ENCODE data around the gene PGD. TPM values are rescaled to one million over a fixed set of nuclear protein-coding genes. Genes with fewer than 3 reads are reported as not detected.
"Not testable (repeated sequence)": the region's sequence is repeated elsewhere in the genome, so short reads cannot be mapped to it uniquely, and the experiment has no call there.

Gene PGD
- total RNA-seq, 4 donors from 2014 or later = 153 to 357 (median 196) TPM

DNA sequence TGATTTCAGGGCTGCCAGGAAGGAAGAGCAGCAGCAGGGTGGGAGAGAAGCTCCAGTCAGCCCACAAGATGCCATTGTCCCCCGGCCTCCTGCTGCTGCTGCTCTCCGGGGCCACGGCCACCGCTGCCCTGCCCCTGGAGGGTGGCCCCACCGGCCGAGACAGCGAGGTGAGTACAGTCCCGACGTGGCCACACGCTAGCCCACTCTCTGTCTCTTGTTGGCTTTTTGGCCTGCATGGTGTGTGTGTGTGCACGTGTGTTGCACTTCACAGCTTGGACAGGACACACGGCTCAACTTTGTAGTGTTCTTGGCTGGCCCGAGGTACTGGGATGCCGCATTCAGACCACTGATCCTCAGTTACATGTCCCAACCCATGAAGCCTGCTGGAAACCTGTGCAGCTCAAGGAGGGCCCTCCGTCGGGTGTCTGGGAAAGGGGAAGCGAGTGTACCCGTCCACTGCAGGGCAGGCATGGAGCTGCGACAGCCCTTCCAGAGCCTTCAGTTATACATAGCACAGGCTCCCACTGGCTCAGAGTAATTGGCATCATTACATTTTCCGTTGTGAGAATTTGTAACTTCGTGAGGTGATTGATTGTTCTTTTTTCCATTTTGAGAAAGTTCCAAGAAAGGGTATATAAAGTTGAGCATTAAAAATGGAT lies 51.4 kb downstream of the PGD start:
- intact Hi-C loops (cut with DNase I) = no loop called here
- WGBS, 2 donors = 82 to 87% methylated on average over 14 to 21 of the region's 21 CpGs
- TF ChIP-seq, protein P1, sequence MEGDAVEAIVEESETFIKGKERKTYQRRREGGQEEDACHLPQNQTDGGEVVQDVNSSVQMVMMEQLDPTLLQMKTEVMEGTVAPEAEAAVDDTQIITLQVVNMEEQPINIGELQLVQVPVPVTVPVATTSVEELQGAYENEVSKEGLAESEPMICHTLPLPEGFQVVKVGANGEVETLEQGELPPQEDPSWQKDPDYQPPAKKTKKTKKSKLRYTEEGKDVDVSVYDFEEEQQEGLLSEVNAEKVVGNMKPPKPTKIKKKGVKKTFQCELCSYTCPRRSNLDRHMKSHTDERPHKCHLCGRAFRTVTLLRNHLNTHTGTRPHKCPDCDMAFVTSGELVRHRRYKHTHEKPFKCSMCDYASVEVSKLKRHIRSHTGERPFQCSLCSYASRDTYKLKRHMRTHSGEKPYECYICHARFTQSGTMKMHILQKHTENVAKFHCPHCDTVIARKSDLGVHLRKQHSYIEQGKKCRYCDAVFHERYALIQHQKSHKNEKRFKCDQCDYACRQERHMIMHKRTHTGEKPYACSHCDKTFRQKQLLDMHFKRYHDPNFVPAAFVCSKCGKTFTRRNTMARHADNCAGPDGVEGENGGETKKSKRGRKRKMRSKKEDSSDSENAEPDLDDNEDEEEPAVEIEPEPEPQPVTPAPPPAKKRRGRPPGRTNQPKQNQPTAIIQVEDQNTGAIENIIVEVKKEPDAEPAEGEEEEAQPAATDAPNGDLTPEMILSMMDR (IDR thresholded peaks at IDR 0.05) = no peak
- TF ChIP-seq POLR2A (IDR thresholded peaks at IDR 0.05) = no peak
- H3K9me3 ChIP-seq = no peaks in the 10 kb centered on the region
- H3K4me3 ChIP-seq (replicated peaks in 1 of 3) = no peak overlapping the region
- H3K36me3 ChIP-seq = no peaks in the 10 kb centered on the region
- no peaks in the 10 kb centered on the region for H3K27me3 ChIP-seq
- no peak overlapping the region for H3K27ac ChIP-seq
- no peak for DNase-seq
- H3K4me1 ChIP-seq = no peaks in the 10 kb centered on the region

DNA sequence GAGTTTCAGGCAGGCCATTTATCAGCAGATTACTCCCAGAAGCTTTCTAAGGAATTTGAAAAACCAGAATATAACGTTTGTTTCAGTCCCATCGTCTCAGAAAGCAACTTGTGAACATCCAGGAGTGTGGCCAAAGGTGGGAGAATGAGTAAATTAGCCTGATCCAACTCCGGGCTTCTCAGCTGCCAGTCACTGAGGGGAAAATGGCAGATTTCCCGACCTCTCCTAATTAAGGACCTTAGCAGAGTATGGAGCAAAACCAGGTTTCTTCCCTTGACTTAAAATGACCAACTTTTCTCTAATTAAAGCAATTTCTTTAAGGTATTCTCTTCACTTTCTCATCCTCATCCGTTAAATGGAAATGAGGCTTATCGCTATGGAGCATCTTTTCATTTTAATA lies 52.0 kb downstream of the PGD start:
- Histone ChIP-seq H3K27me3 (no peaks in the 10 kb centered on the region), H3K36me3 (no peaks in the 10 kb centered on the region), H3K4me1 (no peaks in the 10 kb centered on the region), H3K27ac (no peak overlapping the region), H3K9me3 (no peaks in the 10 kb centered on the region), H3K4me3 (replicated peaks in 1 of 3) (no peak overlapping the region)
- TF ChIP-seq POLR2A (IDR thresholded peaks at IDR 0.05) = no peak
- TF ChIP-seq, protein P1 (IDR thresholded peaks at IDR 0.05) = no peak
- WGBS, 2 donors = 43 to 49% methylated on average over 6 of the region's 6 CpGs
- intact Hi-C loops (cut with DNase I) = no loop called here
- DNase-seq = no peak

DNA sequence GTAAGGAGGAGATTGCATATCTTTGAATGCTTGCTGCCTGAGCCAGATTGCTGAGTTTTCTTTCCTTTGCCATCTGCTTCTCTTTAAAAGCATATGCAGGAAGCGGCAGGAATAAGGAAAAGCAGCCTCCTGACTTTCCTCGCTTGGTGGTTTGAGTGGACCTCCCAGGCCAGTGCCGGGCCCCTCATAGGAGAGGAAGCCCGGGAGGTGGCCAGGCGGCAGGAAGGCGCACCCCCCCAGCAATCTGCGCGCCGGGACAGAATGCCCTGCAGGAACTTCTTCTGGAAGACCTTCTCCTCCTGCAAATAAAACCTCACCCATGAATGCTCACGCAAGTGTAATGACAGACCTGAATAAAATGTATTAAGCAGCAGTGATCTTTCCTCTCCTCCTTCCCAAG lies 52.4 kb downstream of the PGD start:
- no peak for DNase-seq
- TF ChIP-seq, protein P1 (IDR thresholded peaks at IDR 0.05) = no peak
- no peak for TF ChIP-seq POLR2A (IDR thresholded peaks at IDR 0.05)
- Histone ChIP-seq H3K36me3 (no peaks in the 10 kb centered on the region), H3K27me3 (no peaks in the 10 kb centered on the region), H3K4me1 (no peaks in the 10 kb centered on the region), H3K4me3 (replicated peaks in 1 of 3) (no peak overlapping the region), H3K27ac (no peak overlapping the region), H3K9me3 (no peaks in the 10 kb centered on the region)
- 4 to 10% methylated on average over 10 of the region's 10 CpGs for WGBS, 2 donors
- intact Hi-C loops (cut with DNase I) = no loop called here

DNA sequence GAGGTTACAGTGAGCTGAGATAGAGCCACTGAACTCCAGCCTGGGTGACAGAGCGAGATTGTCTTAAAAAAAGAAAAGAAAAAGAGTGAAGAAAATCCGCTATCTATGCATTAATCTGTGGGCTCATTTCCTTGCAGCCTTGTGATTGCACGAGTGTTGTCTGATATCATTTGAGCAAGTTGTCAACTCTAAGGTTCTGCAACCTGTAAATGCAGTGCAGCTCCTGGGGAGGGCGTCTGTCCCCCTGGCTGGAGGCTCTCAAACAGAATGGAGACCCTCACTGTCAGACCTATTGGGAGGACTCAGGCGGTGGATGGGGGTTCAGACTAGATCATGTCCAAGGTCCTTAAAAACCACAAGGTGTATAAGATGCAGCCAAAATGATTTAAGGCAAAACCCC lies 57.2 kb downstream of the PGD start:
- Histone ChIP-seq H3K27ac (no peak overlapping the region), H3K4me1 (no peaks in the 10 kb centered on the region), H3K4me3 (replicated peaks in 1 of 3) (no peak overlapping the region), H3K27me3 (no peaks in the 10 kb centered on the region), H3K36me3 (peaks cover 0 to under 1% of the 10 kb centered on the region in 2 donors), H3K9me3 (no peaks in the 10 kb centered on the region)
- DNase-seq = no peak
- 88 to 89% methylated on average over 5 of the region's 5 CpGs for WGBS, 2 donors
- intact Hi-C loops (cut with DNase I) = no loop called here
- TF ChIP-seq POLR2A (IDR thresholded peaks at IDR 0.05) = no peak
- TF ChIP-seq, protein P1 (IDR thresholded peaks at IDR 0.05) = no peak

DNA sequence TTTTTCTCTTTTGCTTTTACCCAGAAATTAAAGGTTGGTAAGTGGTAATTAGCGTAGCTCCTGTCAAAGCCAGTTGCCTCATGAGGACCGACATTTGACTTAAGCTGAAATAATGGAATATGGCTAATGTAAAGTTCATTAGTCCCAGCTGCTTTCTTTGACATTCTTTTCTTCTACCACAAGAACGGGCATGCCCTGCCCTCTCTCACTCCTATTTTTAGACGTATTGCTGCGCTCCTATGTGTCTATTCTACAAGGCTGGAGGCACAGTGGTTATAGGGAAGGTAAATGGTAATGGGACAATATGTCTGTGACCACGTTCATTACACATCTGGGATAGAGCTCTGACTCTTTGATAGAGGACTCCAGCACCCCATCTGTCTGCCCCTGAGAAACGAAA lies 57.8 kb downstream of the PGD start:
- Histone ChIP-seq H3K4me1 (no peaks in the 10 kb centered on the region), H3K4me3 (replicated peaks in 1 of 3) (no peak overlapping the region), H3K9me3 (no peaks in the 10 kb centered on the region), H3K36me3 (peaks cover under 1 to 7% of the 10 kb centered on the region in 2 donors), H3K27me3 (no peaks in the 10 kb centered on the region), H3K27ac (no peak overlapping the region)
- WGBS, 2 donors = 84 to 88% methylated on average over 7 of the region's 7 CpGs
- DNase-seq = no peak
- intact Hi-C loops (cut with DNase I) = no loop called here
- TF ChIP-seq, protein P1 (IDR thresholded peaks at IDR 0.05) = no peak
- TF ChIP-seq POLR2A (IDR thresholded peaks at IDR 0.05) = no peak

DNA sequence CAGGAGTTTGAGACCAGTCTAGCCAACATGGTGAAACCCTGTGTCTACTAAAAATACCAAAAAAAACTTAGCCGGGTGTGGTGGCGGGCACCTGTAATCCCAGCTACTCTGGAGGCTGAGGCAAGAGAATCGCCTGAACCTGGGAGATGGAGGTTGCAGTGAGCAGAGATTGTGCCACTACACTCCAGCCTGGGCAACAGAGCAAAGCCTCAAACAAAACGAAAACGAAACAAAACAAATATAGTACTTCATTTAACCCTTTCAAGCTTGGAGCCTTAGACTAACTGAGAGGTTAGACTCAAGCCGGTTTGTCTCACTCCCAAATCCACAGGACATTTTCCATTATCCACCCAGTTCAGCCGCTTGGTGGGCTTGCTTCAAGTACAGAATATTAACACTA lies 58.6 kb downstream of the PGD start:
- H3K4me1 ChIP-seq; DNase-seq; H3K4me3 ChIP-seq (replicated peaks in 1 of 3); H3K27ac ChIP-seq; intact Hi-C loops (cut with DNase I); H3K27me3 ChIP-seq; H3K9me3 ChIP-seq: not testable (repeated sequence)
- WGBS, 2 donors = 67 to 69% methylated on average over 7 of the region's 7 CpGs
- peaks cover 8 to 10% of the 10 kb centered on the region in 2 donors for H3K36me3 ChIP-seq

All from thyroid gland (tissue), 4 donors.